Measurements from ENCODE around the gene RBMS3.
"Not testable (repeated sequence)": the region's sequence is repeated elsewhere in the genome, so short reads cannot be mapped to it uniquely, and the experiment has no call there.

RBMS3 gene

GRCh38 chr3:30034246-30034991 lies 753.5 kb downstream of the RBMS3 start:
- no peak for DNase-seq
- TF ChIP-seq POLR2A (IDR thresholded peaks at IDR 0.05; ENCODE audit: low read length) (no peak), GATA1 (IDR thresholded peaks at IDR 0.05; ENCODE audit: low read depth, low read length) (no peak)

- TF ChIP-seq POLR2A (IDR thresholded peaks at IDR 0.05; ENCODE audit: low read length) (no peak), GATA1 (IDR thresholded peaks at IDR 0.05; ENCODE audit: low read depth, low read length) (no peak)
- no peak for DNase-seq
Measured at GRCh38 chr3:30035935-30036567, 755.2 kb downstream of the RBMS3 start.

GRCh38 chr3:30040126-30040525 lies 759.3 kb downstream of the RBMS3 start:
- DNase-seq = no peak
- TF ChIP-seq POLR2A (IDR thresholded peaks at IDR 0.05; ENCODE audit: low read length) (no peak), GATA1 (IDR thresholded peaks at IDR 0.05; ENCODE audit: low read depth, low read length) (no peak)

- not testable (repeated sequence) for DNase-seq
Measured at GRCh38 chr3:30041481-30041880, 760.6 kb downstream of the RBMS3 start.

GRCh38 chr3:30042274-30042859 lies 761.5 kb downstream of the RBMS3 start:
- TF ChIP-seq POLR2A (IDR thresholded peaks at IDR 0.05; ENCODE audit: low read length) = no peak
- no peak for TF ChIP-seq GATA1 (IDR thresholded peaks at IDR 0.05; ENCODE audit: low read depth, low read length)
- peak; percentile 53 to 64 for DNase-seq

- TF ChIP-seq GATA1 (IDR thresholded peaks at IDR 0.05; ENCODE audit: low read depth, low read length) (no peak), POLR2A (IDR thresholded peaks at IDR 0.05; ENCODE audit: low read length) (no peak)
- DNase-seq = no peak
Measured at GRCh38 chr3:30042916-30043555, 762.2 kb downstream of the RBMS3 start.

GRCh38 chr3:30044515-30044914 lies 763.6 kb downstream of the RBMS3 start:
- TF ChIP-seq GATA1 (IDR thresholded peaks at IDR 0.05; ENCODE audit: low read depth, low read length) = no peak
- DNase-seq = no peak

- DNase-seq = no peak
- no peak for TF ChIP-seq POLR2A (IDR thresholded peaks at IDR 0.05; ENCODE audit: low read length)
- no peak for TF ChIP-seq GATA1 (IDR thresholded peaks at IDR 0.05; ENCODE audit: low read depth, low read length)
Measured at GRCh38 chr3:30048431-30048830, 767.6 kb downstream of the RBMS3 start.

- DNase-seq = not testable (repeated sequence)
Measured at GRCh38 chr3:30050116-30050515, 769.2 kb downstream of the RBMS3 start.

- TF ChIP-seq GATA1 (IDR thresholded peaks at IDR 0.05; ENCODE audit: low read depth, low read length) = no peak
- no peak for TF ChIP-seq POLR2A (IDR thresholded peaks at IDR 0.05; ENCODE audit: low read length)
- DNase-seq = no peak
Measured at GRCh38 chr3:30059240-30059639, 778.4 kb downstream of the RBMS3 start.

Measured in erythroblast (primary cell).